AG08396 (cell line): ENCODE data around the gene EFCAB14.
A peak's percentile ranks its signal among the peaks of the same experiment; 100 is the strongest.
"Not testable (repeated sequence)": the region's sequence is repeated elsewhere in the genome, so short reads cannot be mapped to it uniquely, and the experiment has no call there.

Experiments used
- DNase-seq: peaks from one replicate; pipeline ENCODE4 v3.0.0; 2012; ENCODE audit warnings: low spot score, mixed read lengths

The EFCAB14 gene

GRCh38 chr1:46686255-46686654, 32.7 kb downstream of the EFCAB14 start:
- no peak for DNase-seq

GRCh38 chr1:46684670-46685069, 34.2 kb downstream of the EFCAB14 start:
- no peak for DNase-seq

GRCh38 chr1:46682064-46682463, 36.9 kb downstream of the EFCAB14 start:
- no peak for DNase-seq

- no peak for DNase-seq
Measured at GRCh38 chr1:46681333-46682034, 37.4 kb downstream of the EFCAB14 start.

GRCh38 chr1:46679789-46680573, 38.9 kb downstream of the EFCAB14 start:
- no peak for DNase-seq

GRCh38 chr1:46677339-46677738, 41.6 kb downstream of the EFCAB14 start:
- no peak for DNase-seq

- no peak for DNase-seq
Measured at GRCh38 chr1:46676531-46676930, 42.4 kb downstream of the EFCAB14 start.

GRCh38 chr1:46675549-46676314, 43.2 kb downstream of the EFCAB14 start:
- DNase-seq = no peak

GRCh38 chr1:46673749-46674182, 45.1 kb downstream of the EFCAB14 start:
- no peak for DNase-seq

- DNase-seq = no peak
Measured at GRCh38 chr1:46672696-46673095, 46.2 kb downstream of the EFCAB14 start.

- DNase-seq = no peak
Measured at GRCh38 chr1:46671554-46671953, 47.4 kb downstream of the EFCAB14 start, which contains the start of gene TEX38. Gene TEX38 (plus strand): TSS chr1:46671854. CDS start chr1:46671935, 81 bp downstream.

- DNase-seq = no peak
Measured at GRCh38 chr1:46670134-46670533, 48.8 kb downstream of the EFCAB14 start.

- peak; percentile 92 for DNase-seq
Measured at GRCh38 chr1:46667782-46668760, 50.8 kb downstream of the EFCAB14 start, which contains the start of gene ATPAF1. Gene ATPAF1 (minus strand): TSS chr1:46668364. CDS start chr1:46668322, 42 bp downstream.

- DNase-seq = no peak
Measured at GRCh38 chr1:46665983-46666382, 52.9 kb downstream of the EFCAB14 start.

GRCh38 chr1:46662919-46663318, 56.0 kb downstream of the EFCAB14 start:
- DNase-seq = not testable (repeated sequence)

GRCh38 chr1:46660116-46660515, 58.8 kb downstream of the EFCAB14 start:
- DNase-seq = not testable (repeated sequence)

GRCh38 chr1:46659307-46659870, 59.5 kb downstream of the EFCAB14 start:
- no peak for DNase-seq

GRCh38 chr1:46657775-46658174, 61.1 kb downstream of the EFCAB14 start:
- DNase-seq = no peak

GRCh38 chr1:46656643-46657042, 62.3 kb downstream of the EFCAB14 start:
- DNase-seq = no peak

GRCh38 chr1:46655848-46656247, 63.1 kb downstream of the EFCAB14 start:
- DNase-seq = no peak

GRCh38 chr1:46654698-46655097, 64.2 kb downstream of the EFCAB14 start:
- DNase-seq = not testable (repeated sequence)
